NCI-H526 (cell line): Measurements from ENCODE around the gene TPO.

Source experiments
- DNase-seq, 2 experiments: peaks; one replicate each; lab custom pipeline; 2025; lab: John Stamatoyannopoulos, UW

Gene TPO

GRCh38 chr2:1448009-1448408, 34.7 kb downstream of the TPO start:
- DNase-seq: no peak

- DNase-seq: no peak
Observed at GRCh38 chr2:1450915-1451314, 37.7 kb downstream of the TPO start.

- no peak for DNase-seq
Observed at GRCh38 chr2:1451422-1451821, 38.2 kb downstream of the TPO start.

- DNase-seq: no peak
Observed at GRCh38 chr2:1453561-1453960, 40.3 kb downstream of the TPO start.

GRCh38 chr2:1454346-1454745, 41.1 kb downstream of the TPO start:
- DNase-seq: no peak

- DNase-seq: no peak
Observed at GRCh38 chr2:1455466-1455865, 42.2 kb downstream of the TPO start.

GRCh38 chr2:1458432-1458831, 45.2 kb downstream of the TPO start:
- no peak for DNase-seq

- DNase-seq: no peak
Observed at GRCh38 chr2:1459727-1460126, 46.5 kb downstream of the TPO start.

GRCh38 chr2:1460851-1461418, 47.7 kb downstream of the TPO start:
- DNase-seq: no peak

GRCh38 chr2:1461507-1462390, 48.5 kb downstream of the TPO start:
- DNase-seq: no peak

- no peak for DNase-seq
Observed at GRCh38 chr2:1462994-1463393, 49.7 kb downstream of the TPO start.

GRCh38 chr2:1472350-1472749, 59.1 kb downstream of the TPO start:
- DNase-seq: no peak

GRCh38 chr2:1476617-1477195, 63.4 kb downstream of the TPO start:
- DNase-seq: no peak

GRCh38 chr2:1477196-1478040, 64.2 kb downstream of the TPO start:
- no peak for DNase-seq

GRCh38 chr2:1478311-1479305, 65.3 kb downstream of the TPO start:
- no peak for DNase-seq

GRCh38 chr2:1479346-1479745, 66.1 kb downstream of the TPO start:
- no peak for DNase-seq

- DNase-seq: no peak
Observed at GRCh38 chr2:1480671-1481076, 67.4 kb downstream of the TPO start.

- no peak for DNase-seq
Observed at GRCh38 chr2:1481406-1482252, 68.4 kb downstream of the TPO start.

GRCh38 chr2:1482253-1482675, 69.0 kb downstream of the TPO start:
- no peak for DNase-seq

- no peak for DNase-seq
Observed at GRCh38 chr2:1482981-1483380, 69.7 kb downstream of the TPO start.
